Measurements from ENCODE around the gene CORO7. TPM values are rescaled to one million over a fixed set of nuclear protein-coding genes. Genes with fewer than 3 reads are reported as not detected.

Gene CORO7
- total RNA-seq, 1 experiment from 2014 or later, result 9.2 TPM

DNA sequence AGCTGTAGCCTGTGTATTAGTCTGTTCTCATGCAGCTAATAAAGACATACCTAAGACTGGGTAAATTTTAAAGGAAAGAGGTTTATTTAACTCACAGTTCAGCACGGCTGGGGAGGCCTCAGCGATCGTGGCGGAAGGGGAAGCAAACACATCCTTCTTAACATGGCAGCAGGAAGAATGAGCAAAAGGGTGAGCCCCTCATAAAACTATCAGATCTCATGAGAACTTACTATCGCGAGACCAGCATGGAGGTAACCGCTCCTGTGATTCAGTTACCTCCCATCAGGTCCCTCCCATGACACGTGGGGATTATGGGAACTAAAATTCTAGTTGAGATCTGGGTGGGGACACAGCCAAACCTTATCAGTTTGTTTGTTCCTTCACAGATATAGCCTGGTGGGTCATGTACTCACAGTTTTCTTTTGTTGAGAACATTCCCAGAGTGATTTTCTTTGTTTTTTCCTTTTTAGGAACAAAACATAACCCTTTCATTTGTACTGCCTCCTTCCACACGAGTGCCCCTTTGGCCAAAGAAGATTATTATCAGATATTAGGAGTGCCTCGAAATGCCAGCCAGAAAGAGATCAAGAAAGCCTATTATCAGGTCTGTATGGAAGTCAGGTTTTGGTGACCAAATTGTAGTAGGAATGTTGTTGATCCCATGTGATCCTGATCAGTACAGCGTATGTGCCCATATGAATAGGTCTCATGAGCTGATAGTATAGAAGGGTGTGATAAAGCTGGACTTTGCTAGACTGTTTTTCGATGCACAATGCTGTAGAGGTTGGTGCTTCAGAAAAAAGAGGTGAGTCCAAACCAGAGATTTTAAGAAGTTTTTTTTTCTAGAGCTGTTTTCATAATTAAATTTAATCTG is 17.8 kb upstream of the CORO7 start:
- H3K27me3 ChIP-seq, result no peaks in the 10 kb centered on the region
- H3K36me3 ChIP-seq, result peaks cover 93% of the 10 kb centered on the region
- H3K4me3 ChIP-seq, result no peak overlapping the region
- H3K9me3 ChIP-seq, result no peaks in the 10 kb centered on the region
- DNase-seq, result no peak

DNA sequence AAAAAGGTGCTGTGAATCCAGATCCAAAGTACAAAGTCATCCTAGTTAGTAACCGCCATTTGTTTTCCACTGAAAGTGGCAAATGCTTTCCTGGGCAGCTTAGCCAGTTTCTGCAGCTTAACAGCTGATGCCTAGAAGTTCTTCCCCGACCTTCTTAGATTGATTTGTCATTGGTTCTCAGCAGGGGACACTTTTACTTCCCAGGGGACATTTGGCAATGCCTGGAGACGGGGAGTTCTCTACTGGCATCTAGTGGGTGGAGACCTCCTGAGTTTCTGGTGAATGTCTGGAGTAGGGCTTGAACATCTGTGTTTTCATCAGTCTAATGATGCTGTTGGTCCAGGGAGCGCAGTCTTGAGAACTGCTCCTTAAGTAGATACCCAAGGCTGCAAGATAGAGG is 16.8 kb upstream of the CORO7 start:
- no peaks in the 10 kb centered on the region for H3K27me3 ChIP-seq
- H3K9me3 ChIP-seq, result no peaks in the 10 kb centered on the region
- H3K4me3 ChIP-seq, result no peak overlapping the region
- peaks cover 93% of the 10 kb centered on the region for H3K36me3 ChIP-seq
- DNase-seq, result no peak

DNA sequence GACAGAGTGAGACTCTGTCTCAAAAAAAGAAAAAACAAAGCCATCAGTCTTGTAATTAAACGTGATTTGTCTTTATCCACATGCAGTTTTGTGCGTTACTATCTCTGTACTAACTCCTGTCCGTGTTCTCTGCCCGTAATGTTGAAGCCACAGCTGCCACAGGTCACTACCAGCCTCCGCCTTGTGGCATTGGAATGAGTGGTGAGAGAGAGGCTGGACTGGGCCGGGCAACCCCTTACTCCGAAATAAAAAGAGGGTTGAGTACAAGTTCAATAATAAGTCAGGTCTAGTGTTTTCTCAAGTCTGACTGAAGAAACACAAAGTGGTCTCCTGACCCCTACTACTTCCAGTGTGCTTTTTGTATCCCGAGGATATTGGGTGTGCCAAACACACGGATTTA is 14.6 kb upstream of the CORO7 start:
- no peak for DNase-seq
- H3K4me3 ChIP-seq, result no peak overlapping the region
- H3K9me3 ChIP-seq, result no peaks in the 10 kb centered on the region
- H3K36me3 ChIP-seq, result peaks cover 92% of the 10 kb centered on the region
- H3K27me3 ChIP-seq, result no peaks in the 10 kb centered on the region

DNA sequence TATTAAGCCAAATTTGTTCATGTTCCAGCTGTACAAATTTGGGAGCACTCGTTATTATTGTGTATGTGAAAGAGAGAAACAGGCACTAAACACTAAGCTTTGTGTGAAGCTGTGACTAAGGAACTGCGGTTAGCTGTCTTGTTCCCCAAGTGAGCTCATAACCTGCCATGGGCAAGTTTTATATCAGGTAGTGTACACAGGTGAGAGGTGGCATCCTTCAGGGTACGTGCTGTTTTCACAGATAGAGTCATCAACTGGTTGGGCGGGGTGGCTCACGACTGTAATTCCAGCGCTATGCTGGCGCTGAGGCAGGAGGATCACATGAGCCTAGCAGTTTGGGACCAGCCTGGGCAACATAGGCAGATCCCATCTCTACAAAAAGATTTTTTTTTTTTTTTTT is 12.1 kb upstream of the CORO7 start:
- Histone ChIP-seq H3K36me3 (peaks cover 73% of the 10 kb centered on the region), H3K4me3 (no peak overlapping the region), H3K9me3 (no peaks in the 10 kb centered on the region), H3K27me3 (no peaks in the 10 kb centered on the region)
- DNase-seq, result no peak

DNA sequence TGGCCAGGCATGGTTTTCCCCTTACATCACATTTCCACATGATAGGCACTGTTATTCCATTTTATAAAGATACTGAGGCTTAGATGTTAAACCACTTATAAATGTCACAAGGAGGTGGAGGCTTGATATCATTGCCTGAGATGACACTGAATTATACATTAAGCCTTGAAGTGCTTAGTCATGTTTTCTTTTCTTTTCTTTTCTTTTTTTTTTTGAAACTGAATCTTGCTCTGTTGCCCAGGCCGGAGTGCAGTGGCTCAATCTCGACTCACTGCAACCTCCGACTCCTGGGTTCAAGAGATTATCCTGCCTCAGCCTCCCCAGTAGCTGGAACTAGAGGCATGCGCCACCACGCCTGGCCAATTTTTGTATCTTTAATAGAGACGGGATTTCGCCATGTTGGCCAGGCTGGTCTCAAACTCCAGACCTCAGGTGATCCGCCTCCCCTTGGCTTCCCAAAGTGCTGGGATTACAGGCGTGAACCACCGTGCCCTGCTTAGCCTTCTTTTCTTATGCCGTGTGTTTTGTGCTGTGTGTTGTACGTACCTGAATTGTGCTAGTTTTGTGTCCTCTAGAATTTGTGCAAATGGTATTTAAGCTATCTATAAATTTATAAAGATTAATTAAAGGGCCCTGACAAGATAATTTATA is 10.5 kb upstream of the CORO7 start:
- Histone ChIP-seq H3K27me3 (no peaks in the 10 kb centered on the region), H3K4me3 (peak overlapping the region; percentile 98), H3K9me3 (no peaks in the 10 kb centered on the region), H3K36me3 (peaks cover 57% of the 10 kb centered on the region)
- DNase-seq, result no peak

DNA sequence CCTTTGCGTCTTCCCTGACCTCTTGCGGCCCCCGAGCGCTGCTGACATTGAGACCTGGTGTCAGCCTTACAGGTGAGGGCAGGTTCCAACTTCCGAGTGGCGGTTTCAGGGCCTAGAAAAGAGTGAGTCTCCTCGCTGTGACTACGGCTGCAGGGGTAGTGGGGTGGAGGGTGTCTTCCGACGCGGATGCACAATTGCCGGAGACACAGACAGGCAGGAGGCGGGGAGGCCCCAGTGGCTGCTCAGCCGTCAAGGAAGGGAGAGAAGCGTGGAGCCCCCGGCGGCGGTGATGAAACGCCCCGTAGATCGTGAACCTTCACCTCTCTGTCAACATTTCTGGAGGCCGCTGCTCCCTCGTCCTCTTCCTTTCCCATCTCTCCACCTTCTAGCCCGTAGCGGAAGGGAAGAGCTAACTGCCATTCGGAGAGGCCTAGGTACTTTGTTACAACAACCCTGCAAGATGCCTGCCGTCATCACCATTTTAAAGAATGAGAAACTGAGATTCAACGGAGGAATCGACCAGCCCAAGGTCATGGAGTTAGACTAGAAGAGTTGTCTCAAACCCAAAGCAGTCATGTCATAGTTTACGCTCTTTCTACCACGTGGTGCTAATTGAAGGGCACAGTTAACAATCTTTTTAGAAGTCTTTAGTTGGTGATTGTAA is 9.8 kb upstream of the CORO7 start:
- H3K27me3 ChIP-seq, result no peaks in the 10 kb centered on the region
- DNase-seq, result peak; percentile 26

DNA sequence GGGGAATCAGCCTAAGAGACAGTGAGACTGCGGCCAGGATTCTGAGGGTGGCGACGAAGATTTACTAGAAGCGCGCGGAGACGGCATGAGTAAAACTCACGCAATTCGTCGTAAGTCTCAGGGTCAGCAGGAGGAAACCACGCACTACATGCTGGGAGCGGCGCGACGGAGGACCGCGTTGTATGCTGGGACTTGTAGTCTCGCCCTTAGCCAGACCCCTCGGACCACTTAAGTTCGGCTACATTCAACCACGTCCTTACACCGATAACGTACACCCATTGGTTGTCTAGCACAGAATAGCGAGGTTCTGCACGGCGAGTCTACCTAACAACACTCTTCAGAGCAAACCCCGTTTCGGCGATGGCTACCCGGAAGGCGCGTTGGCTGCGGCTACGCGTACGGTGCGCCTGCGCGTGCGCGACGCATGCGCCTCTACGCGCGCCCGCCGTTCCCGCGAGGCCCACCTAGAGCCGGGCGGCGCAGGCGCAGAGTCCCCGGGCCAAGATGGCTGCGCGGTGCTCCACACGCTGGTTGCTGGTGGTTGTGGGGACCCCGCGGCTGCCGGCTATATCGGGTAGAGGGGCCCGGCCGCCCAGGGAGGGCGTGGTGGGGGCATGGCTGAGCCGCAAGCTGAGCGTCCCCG is 9.1 kb upstream of the CORO7 start, which contains the start of gene DNAJA3:
Gene DNAJA3, plus strand, starts transcription at position 491 of the 643 bp plus-strand sequence. Its CDS starts 14 bp downstream, at position 505.
- Histone ChIP-seq H3K9me3 (no peaks in the 10 kb centered on the region), H3K27me3 (no peaks in the 10 kb centered on the region), H3K4me3 (peak within 1 kb of the TSS; percentile 98), H3K36me3 (peaks cover 43% of the 10 kb centered on the region)
- peak; percentile 94 for DNase-seq

More for the DNA sequence above, 9.8 kb upstream of the CORO7 start:
- H3K36me3 ChIP-seq, result peaks cover 50% of the 10 kb centered on the region
- H3K9me3 ChIP-seq, result no peaks in the 10 kb centered on the region
- H3K4me3 ChIP-seq, result peak overlapping the region; percentile 98

DNA sequence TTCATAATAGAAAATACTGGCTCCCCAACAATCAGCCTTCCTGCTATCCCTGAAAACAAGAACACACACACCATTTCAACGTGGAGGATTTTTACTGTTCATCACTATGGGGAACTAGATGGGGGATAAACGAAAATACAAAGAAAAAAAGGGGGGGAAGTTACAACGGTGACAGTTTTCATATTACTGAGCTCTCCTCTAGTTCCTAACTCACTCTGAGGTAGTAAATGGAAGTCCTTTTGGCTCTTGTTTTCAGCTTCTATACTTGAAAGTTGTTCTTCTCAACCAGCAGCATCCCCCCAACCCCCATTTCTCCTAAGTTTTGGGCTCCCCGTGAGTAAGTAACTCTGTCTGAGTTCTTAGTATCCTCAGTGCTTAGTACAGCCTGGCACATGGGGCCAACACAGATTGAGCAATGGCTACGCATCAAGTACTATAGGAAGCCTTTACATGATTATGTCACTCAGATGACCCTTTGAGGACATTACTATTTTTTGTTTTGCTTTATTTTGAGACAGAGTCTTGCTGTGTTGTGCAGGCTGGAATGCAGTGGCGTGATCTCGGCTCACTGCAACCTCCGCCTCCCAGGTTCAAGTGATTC is 4.2 kb upstream of the CORO7 start:
- no peaks in the 10 kb centered on the region for H3K36me3 ChIP-seq
- 0 out of 2 replicates have a peak, but pooled peaks cover 4% of the 10 kb centered on the region for H3K27me3 ChIP-seq
- H3K9me3 ChIP-seq, result no peaks in the 10 kb centered on the region
- DNase-seq, result no peak
- no peak overlapping the region for H3K4me3 ChIP-seq

DNA sequence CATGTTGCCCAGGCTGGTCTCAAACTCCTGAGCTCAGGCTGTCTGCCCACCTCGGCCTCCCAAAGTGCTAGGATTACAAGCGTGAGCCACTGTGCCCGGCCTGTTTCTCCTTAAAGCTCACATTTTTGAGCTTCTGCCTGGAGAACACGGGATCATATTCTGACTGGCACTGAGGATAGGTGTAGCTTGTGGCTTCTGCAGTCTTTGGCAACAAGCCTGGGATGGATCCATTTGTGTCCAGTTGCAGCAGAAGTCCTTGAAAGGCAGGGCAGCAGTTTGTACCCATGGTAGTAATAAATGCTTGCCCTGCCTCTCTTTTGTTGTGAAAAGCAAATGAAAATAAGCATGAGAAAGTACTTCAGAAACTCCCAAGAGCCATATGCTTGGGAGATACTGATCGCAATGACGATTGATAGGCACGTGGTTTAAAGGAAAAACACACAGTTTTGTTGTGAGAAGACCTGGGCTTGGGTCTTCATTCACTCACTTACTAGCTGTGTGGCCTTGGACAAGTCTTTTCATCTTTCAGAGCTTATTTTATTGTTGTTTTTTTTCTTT is 3.1 kb upstream of the CORO7 start:
- Histone ChIP-seq H3K4me3 (no peak overlapping the region), H3K36me3 (no peaks in the 10 kb centered on the region), H3K9me3 (no peaks in the 10 kb centered on the region), H3K27me3 (0 out of 2 replicates have a peak, but pooled peaks cover 4% of the 10 kb centered on the region)
- DNase-seq, result no peak

DNA sequence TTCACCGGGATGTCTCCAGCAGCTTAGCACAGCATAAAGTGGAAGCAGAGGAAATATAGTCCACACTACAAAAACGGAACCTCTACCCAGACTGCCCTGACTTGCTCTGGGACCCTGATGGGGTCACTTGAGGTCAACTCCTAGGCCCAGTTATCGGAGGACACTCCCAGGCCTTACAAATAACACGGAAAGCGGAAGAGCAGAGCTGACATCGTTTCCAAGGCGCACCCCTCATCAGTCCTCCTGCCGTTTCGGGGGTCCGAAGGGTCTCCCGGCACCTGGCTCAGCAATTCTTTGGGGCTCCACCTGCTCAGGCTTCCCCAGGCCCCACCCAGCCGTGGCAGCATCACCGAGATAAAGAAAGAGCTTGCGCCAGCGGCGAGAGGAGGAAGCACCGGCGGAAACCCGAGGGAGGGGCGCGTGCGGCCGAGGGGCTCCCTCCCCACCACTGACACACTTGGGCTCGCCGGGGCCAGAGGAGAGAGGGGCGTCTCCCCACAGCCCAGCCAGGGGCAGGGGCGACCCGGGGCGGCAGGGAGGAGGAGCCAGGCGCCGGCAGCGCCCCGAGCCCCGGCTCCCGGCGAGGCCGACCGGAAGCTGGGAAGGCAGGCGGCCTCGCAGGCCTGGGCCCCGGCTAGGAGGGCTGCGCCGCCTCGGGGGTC is 727 bp downstream of the CORO7 start:
- Histone ChIP-seq H3K36me3 (peaks cover 3% of the 10 kb centered on the region; the same call in 1 of the 2 replicates), H3K9me3 (no peaks in the 10 kb centered on the region), H3K4me3 (peak overlapping the region; percentile 73), H3K27me3 (0 out of 2 replicates have a peak, but pooled peaks cover 4% of the 10 kb centered on the region)
- DNase-seq, result peak; percentile 35

DNA sequence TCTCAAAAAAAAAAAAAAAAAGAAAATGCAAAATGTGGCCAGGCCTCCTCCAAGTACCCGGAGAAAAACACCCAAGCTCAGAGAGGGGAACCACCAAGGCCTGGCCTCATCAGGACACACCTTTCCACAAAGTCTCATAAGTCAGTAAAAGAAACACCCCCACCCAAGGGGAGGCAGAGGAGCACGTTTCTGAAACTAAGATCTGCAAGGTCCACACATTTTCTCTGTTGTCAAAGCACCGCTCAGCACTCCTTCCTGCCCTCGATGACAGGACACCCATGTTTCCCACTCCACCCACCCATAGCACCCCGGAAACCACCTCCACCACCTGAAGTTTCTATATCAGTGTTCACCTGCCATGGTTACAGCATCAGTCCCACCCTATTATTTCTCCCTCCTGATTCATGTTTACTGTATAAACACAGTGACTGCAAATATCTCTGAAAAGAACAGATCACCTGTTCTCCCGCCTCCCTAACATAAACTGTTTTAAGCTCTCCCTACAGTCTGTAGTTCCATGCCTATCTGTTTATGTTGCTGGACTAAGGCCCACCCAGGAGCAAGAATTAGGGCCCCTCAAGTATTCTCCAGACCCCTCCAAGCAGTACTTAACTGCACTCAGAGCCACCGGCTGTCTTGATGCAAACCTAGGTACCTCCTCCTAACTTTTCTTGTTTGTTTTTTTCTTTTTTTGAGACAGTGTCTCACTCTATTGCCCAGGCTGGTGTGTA is 2.0 kb downstream of the CORO7 start:
- H3K9me3 ChIP-seq, result no peaks in the 10 kb centered on the region
- H3K36me3 ChIP-seq, result peaks cover 10% of the 10 kb centered on the region; the same call in 1 of the 2 replicates
- H3K4me3 ChIP-seq, result no peak overlapping the region
- 0 out of 2 replicates have a peak, but pooled peaks cover 2% of the 10 kb centered on the region for H3K27me3 ChIP-seq
- no peak for DNase-seq

DNA sequence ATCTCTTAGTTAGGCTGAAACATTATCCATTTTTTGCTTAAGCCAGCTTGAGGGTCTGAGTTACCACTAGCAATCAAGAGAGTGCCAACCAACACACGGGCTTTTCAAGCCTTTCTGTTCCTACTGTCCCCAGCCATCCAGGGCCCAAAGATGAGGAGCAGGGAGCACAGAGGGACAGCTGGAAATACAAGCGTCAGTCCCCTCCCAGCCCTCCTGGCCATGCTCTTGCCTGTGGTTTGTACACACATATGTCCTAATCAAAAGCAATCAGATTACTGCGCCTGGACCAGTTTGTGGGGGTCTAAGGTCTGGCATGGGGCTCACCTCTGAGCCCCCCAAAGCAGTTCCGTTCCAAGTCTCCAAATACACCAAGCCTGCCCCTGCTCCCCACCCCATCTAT is 3.5 kb downstream of the CORO7 start:
- H3K4me3 ChIP-seq, result no peak overlapping the region
- no peaks in the 10 kb centered on the region for H3K27me3 ChIP-seq
- H3K9me3 ChIP-seq, result no peaks in the 10 kb centered on the region
- H3K36me3 ChIP-seq, result peaks cover 12% of the 10 kb centered on the region
- DNase-seq, result no peak

DNA sequence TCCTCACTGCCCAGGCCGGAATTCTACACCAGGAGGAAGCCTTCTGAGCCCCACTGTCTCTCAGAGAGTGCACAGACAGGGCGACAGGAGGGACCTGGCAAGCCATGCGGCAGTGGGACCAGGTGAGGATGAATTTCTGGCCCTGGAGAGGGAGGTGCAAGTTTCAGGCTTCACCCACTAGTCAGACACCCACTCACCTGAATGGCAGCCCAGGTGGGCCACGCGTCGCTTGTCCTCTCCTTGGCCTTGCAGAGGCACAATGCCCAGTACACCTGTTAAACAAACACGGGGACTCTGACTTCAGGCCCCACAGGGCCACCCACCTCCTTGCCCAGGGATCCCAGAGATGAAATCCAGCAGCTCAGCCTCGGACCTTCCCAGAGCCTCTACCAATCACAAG is 4.2 kb downstream of the CORO7 start:
- Histone ChIP-seq H3K9me3 (no peaks in the 10 kb centered on the region), H3K27me3 (no peaks in the 10 kb centered on the region), H3K4me3 (no peak overlapping the region), H3K36me3 (peaks cover 14% of the 10 kb centered on the region)
- DNase-seq, result no peak

DNA sequence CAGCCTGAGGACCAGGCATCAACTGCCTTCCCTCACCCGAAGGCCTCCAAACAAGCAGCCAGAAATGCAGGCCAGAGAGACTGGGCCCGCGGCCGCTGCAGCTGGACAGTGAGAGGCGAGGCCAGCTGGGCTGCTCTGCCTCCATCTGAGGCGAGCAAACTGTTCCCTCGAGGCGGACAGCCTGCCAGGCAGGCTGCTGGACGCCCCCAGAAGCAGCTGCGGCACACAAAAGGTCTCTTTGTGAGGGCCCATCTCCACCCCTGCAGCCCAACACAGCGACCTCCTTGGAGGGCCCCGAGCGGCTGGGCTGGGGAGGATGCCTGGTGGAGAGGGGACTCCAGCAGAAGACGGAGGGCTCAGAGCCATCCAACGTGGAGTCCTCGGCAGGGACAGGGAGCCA is 4.7 kb downstream of the CORO7 start:
- DNase-seq, result no peak
- H3K27me3 ChIP-seq, result no peaks in the 10 kb centered on the region
- no peak overlapping the region for H3K4me3 ChIP-seq
- peaks cover 19% of the 10 kb centered on the region for H3K36me3 ChIP-seq
- H3K9me3 ChIP-seq, result no peaks in the 10 kb centered on the region

Data from MG63 (cell line).